ENCODE results near the gene NODAL. TPM values are rescaled to one million over a fixed set of nuclear protein-coding genes. Genes with fewer than 3 reads are reported as not detected.

Gene NODAL
- total RNA-seq, 1 donor: not detected

GRCh38 chr10:70442332-70442988, 979 bp upstream of the NODAL start:
- no peak for TF ChIP-seq CTCF (IDR thresholded peaks at IDR 0.05; ENCODE audit: insufficient read depth, low read length)
- no peak overlapping the region for H3K4me3 ChIP-seq (ENCODE audit: low read depth, low read length)
- DNase-seq (ENCODE audit: low read depth): no peak

GRCh38 chr10:70441895-70442309, 421 bp upstream of the NODAL start:
- no peak for DNase-seq (ENCODE audit: low read depth)
- H3K4me3 ChIP-seq (ENCODE audit: low read depth, low read length): no peak overlapping the region
- TF ChIP-seq CTCF (IDR thresholded peaks at IDR 0.05; ENCODE audit: insufficient read depth, low read length): no peak

- no peak overlapping the region for H3K4me3 ChIP-seq (ENCODE audit: low read depth, low read length)
- TF ChIP-seq CTCF (IDR thresholded peaks at IDR 0.05; ENCODE audit: insufficient read depth, low read length): no peak
- DNase-seq (ENCODE audit: low read depth): no peak
These were observed 953 bp downstream of the NODAL start for GRCh38 chr10:70440296-70441160.

- H3K4me3 ChIP-seq (ENCODE audit: low read depth, low read length): no peak overlapping the region
- DNase-seq (ENCODE audit: low read depth): no peak
- TF ChIP-seq CTCF (IDR thresholded peaks at IDR 0.05; ENCODE audit: insufficient read depth, low read length): no peak
These were observed 3.8 kb downstream of the NODAL start for GRCh38 chr10:70437721-70438120.

GRCh38 chr10:70435241-70436085, 6.0 kb downstream of the NODAL start:
- H3K4me3 ChIP-seq (ENCODE audit: low read depth, low read length): no peak overlapping the region
- no peak for TF ChIP-seq CTCF (IDR thresholded peaks at IDR 0.05; ENCODE audit: insufficient read depth, low read length)
- DNase-seq (ENCODE audit: low read depth): no peak

- no peak for DNase-seq (ENCODE audit: low read depth)
- no peak for TF ChIP-seq CTCF (IDR thresholded peaks at IDR 0.05; ENCODE audit: insufficient read depth, low read length)
- H3K4me3 ChIP-seq (ENCODE audit: low read depth, low read length): no peak overlapping the region
These were observed 7.8 kb downstream of the NODAL start for GRCh38 chr10:70433581-70434280.
